ENCODE results near the gene TRIO. TPM values are rescaled to one million over a fixed set of nuclear protein-coding genes. Genes with fewer than 3 reads are reported as not detected.

The TRIO gene
- total RNA-seq, 1 donor from 2014 or later, result 200 TPM

- peaks cover 9% of the 10 kb centered on the region for H3K36me3 Mint-ChIP-seq (ENCODE audit: low read depth)
- H3K27me3 Mint-ChIP-seq (ENCODE audit: low read depth), result no peaks in the 10 kb centered on the region
- DNase-seq (ENCODE audit: low spot score), result no peak
- peaks cover 3% of the 10 kb centered on the region for H3K4me1 Mint-ChIP-seq (ENCODE audit: low read depth)
- no peak overlapping the region for H3K27ac Mint-ChIP-seq (ENCODE audit: unreplicated experiment)
- no peak overlapping the region for H3K4me3 Mint-ChIP-seq (ENCODE audit: unreplicated experiment)
- peaks cover 6% of the 10 kb centered on the region for H3K9me3 Mint-ChIP-seq (ENCODE audit: low read depth)
- TF ChIP-seq, protein P1, sequence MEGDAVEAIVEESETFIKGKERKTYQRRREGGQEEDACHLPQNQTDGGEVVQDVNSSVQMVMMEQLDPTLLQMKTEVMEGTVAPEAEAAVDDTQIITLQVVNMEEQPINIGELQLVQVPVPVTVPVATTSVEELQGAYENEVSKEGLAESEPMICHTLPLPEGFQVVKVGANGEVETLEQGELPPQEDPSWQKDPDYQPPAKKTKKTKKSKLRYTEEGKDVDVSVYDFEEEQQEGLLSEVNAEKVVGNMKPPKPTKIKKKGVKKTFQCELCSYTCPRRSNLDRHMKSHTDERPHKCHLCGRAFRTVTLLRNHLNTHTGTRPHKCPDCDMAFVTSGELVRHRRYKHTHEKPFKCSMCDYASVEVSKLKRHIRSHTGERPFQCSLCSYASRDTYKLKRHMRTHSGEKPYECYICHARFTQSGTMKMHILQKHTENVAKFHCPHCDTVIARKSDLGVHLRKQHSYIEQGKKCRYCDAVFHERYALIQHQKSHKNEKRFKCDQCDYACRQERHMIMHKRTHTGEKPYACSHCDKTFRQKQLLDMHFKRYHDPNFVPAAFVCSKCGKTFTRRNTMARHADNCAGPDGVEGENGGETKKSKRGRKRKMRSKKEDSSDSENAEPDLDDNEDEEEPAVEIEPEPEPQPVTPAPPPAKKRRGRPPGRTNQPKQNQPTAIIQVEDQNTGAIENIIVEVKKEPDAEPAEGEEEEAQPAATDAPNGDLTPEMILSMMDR (IDR thresholded peaks at IDR 0.05), result no peak
These were observed 370.1 kb downstream of the TRIO start for GRCh38 chr5:14513266-14513665.

GRCh38 chr5:14516901-14517300 is 373.8 kb downstream of the TRIO start:
- Mint-ChIP-seq H3K4me3 (ENCODE audit: unreplicated experiment) (no peak overlapping the region), H3K27me3 (ENCODE audit: low read depth) (no peaks in the 10 kb centered on the region), H3K27ac (ENCODE audit: unreplicated experiment) (no peak overlapping the region), H3K4me1 (ENCODE audit: low read depth) (no peaks in the 10 kb centered on the region), H3K36me3 (ENCODE audit: low read depth) (peaks cover 4% of the 10 kb centered on the region), H3K9me3 (ENCODE audit: low read depth) (peaks cover 11% of the 10 kb centered on the region)
- no peak for DNase-seq (ENCODE audit: low spot score)
- TF ChIP-seq, protein P1 (IDR thresholded peaks at IDR 0.05), result no peak

DNA sequence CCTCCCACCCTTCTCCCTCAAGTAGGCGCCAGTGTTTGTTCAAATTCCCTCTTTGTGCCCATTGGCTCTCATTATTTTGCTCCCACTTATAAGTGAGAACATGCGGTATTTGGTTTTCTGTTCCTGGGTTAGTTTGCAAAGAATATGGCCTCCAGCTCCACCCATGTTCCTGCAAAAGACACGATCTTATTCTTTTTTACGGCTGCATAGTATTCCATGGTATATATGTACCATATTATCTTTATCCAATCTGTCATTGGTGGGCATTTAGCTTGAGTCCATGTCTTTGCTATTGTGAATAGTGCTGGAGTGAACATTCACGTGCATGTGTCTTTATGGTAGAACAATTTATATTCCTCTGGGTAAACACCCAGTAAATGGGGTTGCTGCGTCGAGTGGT is 375.5 kb downstream of the TRIO start:
- Mint-ChIP-seq H3K9me3 (ENCODE audit: low read depth) (peaks cover 11% of the 10 kb centered on the region), H3K27ac (ENCODE audit: unreplicated experiment) (no peak overlapping the region), H3K36me3 (ENCODE audit: low read depth) (peaks cover 2% of the 10 kb centered on the region), H3K4me3 (ENCODE audit: unreplicated experiment) (no peak overlapping the region), H3K27me3 (ENCODE audit: low read depth) (no peaks in the 10 kb centered on the region), H3K4me1 (ENCODE audit: low read depth) (no peaks in the 10 kb centered on the region)
- TF ChIP-seq, protein P1 (IDR thresholded peaks at IDR 0.05), result no peak
- DNase-seq (ENCODE audit: low spot score), result no peak

- peaks cover 5% of the 10 kb centered on the region for H3K9me3 Mint-ChIP-seq (ENCODE audit: low read depth)
- TF ChIP-seq, protein P1 (IDR thresholded peaks at IDR 0.05), result no peak
These were observed 378.6 kb downstream of the TRIO start for GRCh38 chr5:14521748-14522147.

GRCh38 chr5:14522721-14523120 is 379.6 kb downstream of the TRIO start:
- no peak overlapping the region for H3K4me3 Mint-ChIP-seq (ENCODE audit: unreplicated experiment)
- H3K36me3 Mint-ChIP-seq (ENCODE audit: low read depth), result no peaks in the 10 kb centered on the region
- H3K27ac Mint-ChIP-seq (ENCODE audit: unreplicated experiment), result no peak overlapping the region
- H3K9me3 Mint-ChIP-seq (ENCODE audit: low read depth), result peaks cover 5% of the 10 kb centered on the region
- H3K27me3 Mint-ChIP-seq (ENCODE audit: low read depth), result no peaks in the 10 kb centered on the region
- peaks cover 6% of the 10 kb centered on the region for H3K4me1 Mint-ChIP-seq (ENCODE audit: low read depth)
- TF ChIP-seq, protein P1 (IDR thresholded peaks at IDR 0.05), result no peak
- DNase-seq (ENCODE audit: low spot score), result no peak

More at GRCh38 chr5:14521748-14522147, 378.6 kb downstream of the TRIO start:
- H3K36me3 Mint-ChIP-seq (ENCODE audit: low read depth), result no peaks in the 10 kb centered on the region
- H3K4me1 Mint-ChIP-seq (ENCODE audit: low read depth), result peaks cover 6% of the 10 kb centered on the region
- H3K4me3 Mint-ChIP-seq (ENCODE audit: unreplicated experiment), result no peak overlapping the region
- H3K27ac Mint-ChIP-seq (ENCODE audit: unreplicated experiment), result no peak overlapping the region
- DNase-seq (ENCODE audit: low spot score), result no peak
- H3K27me3 Mint-ChIP-seq (ENCODE audit: low read depth), result no peaks in the 10 kb centered on the region

Measured in chondrocyte (in vitro differentiated cells).